Natural killer cell (primary cell): ENCODE results near the gene RFESD. TPM values are rescaled to one million over a fixed set of nuclear protein-coding genes. Genes with fewer than 3 reads are reported as not detected.

Experiments
- ATAC-seq, 3 donors: fragments of 150-1000 bp in 2 of 3; fragments of 200-7000 bp in 1 of 3; cut with Tn5 transposase; 1 replicate in 1 of 3; 2 replicates in 2 of 3; pipeline ENCODE4 v1.10.0; 2021; ENCODE audit warnings: mild to moderate bottlenecking in 2 of 3, moderate library complexity in 2 of 3
- DNase-seq, 2 donors: peaks; one replicate each; pipeline versions ENCODE4 v3.0.0 to v3.0.0-alpha.2; 2013 to 2021; ENCODE audit warnings: mixed read lengths in 1 of 2
- H3K27ac ChIP-seq: one replicate; pipeline ENCODE4 v1.5.1; 2013; ENCODE audit warnings: mild to moderate bottlenecking, low read length
- H3K27me3 ChIP-seq: one replicate; pipeline ENCODE4 v1.6.1; 2013; ENCODE audit warnings: low read length; ENCODE audit not compliant: control insufficient read depth, insufficient read depth
- H3K36me3 ChIP-seq: one replicate; pipeline ENCODE4 v1.6.1; 2013; ENCODE audit warnings: low read length; ENCODE audit not compliant: control insufficient read depth, insufficient read depth
- H3K4me1 ChIP-seq: one replicate; pipeline ENCODE4 v1.6.1; 2013; ENCODE audit warnings: low read length; ENCODE audit not compliant: control insufficient read depth, insufficient read depth
- H3K4me3 ChIP-seq: one replicate; pipeline ENCODE4 v1.5.1; 2013; ENCODE audit warnings: low read length
- H3K9me3 ChIP-seq: one replicate; pipeline ENCODE4 v1.6.1; 2013; ENCODE audit warnings: low read length; ENCODE audit not compliant: control insufficient read depth, insufficient read depth
- H3K27ac Mint-ChIP-seq, 2 donors: one replicate each; pipeline ENCODE4 v1.8.0; 2022; ENCODE audit warnings: mild to moderate bottlenecking in 2 of 2, mixed read lengths in 2 of 2, moderate library complexity in 1 of 2
- H3K27me3 Mint-ChIP-seq, 2 donors: one replicate each; pipeline ENCODE4 v1.8.0; 2022; ENCODE audit warnings: low read depth in 2 of 2, mixed read lengths in 2 of 2
- H3K36me3 Mint-ChIP-seq: one replicate; pipeline ENCODE4 v1.8.0; 2022; ENCODE audit warnings: mixed read lengths
- H3K4me1 Mint-ChIP-seq, 2 donors: one replicate each; pipeline ENCODE4 v1.8.0; 2022; ENCODE audit warnings: mixed read lengths in 2 of 2
- H3K4me3 Mint-ChIP-seq: one replicate; pipeline ENCODE4 v1.8.0; 2022; ENCODE audit warnings: mild to moderate bottlenecking, moderate library complexity, mixed read lengths
- H3K9me3 Mint-ChIP-seq, 2 donors: one replicate each; pipeline ENCODE4 v1.8.0; 2022; ENCODE audit warnings: mixed read lengths in 2 of 2
- WGBS: methylation state at CpG from one replicate; pipeline ENCODE4 v1.1.7; 2013; ENCODE audit warnings: missing lambda C conversion rate; ENCODE audit not compliant: insufficient coverage; 5-methylcytosine and 5-hydroxymethylcytosine counted together
- intact Hi-C: fragments of 100-400 bp; cut with micrococcal nuclease; formaldehyde crosslinking; loops from one replicate; pipeline ENCODE4 v1.14.2; 2022
- total RNA-seq, 4 donors: library from RNA; stranded (reverse); fragments of 120-200 nt in 1 of 4; gene quantifications; one replicate each; pipeline versions ENCODE4 v1.2.3 to v1.2.4, GENCODE V29; 2013 to 2022
- TF ChIP-seq, protein P1 (sequence below): fragments of 200-600 bp; IDR thresholded peaks from one replicate; pipeline ENCODE4 v1.8.0; 2022; ENCODE audit warnings: antibody characterized with exemption

Gene RFESD
- total RNA-seq, 3 donors from 2014 or later (not counting 1 experiment from before 2014, with no cell fraction given) = 0.96 to 1.5 (median 1.4) TPM

DNA sequence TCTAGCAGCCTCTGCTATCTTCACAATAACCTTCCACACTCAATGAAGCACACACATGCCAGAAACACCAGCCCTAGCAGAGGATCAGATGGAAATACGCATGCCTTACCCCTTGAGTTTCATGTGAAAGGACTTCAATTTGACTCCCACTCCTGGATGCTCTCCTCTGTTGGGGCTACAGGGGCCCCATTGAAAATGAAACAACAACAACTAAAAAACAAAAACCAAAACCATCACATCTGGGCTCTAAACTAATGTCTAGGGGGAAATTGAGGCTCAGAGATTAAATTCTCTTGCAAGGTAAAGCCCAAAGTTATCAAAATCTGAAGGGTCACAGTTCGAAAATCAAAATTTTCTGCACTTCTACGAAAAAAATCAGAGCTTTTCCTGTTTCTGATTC is 7.9 kb upstream of the RFESD start:
- ATAC-seq (no peak), DNase-seq (no peak)
- Mint-ChIP-seq H3K9me3 (no peaks in the 10 kb centered on the region), H3K27me3 (peaks cover 8 to 10% of the 10 kb centered on the region in 2 donors), H3K36me3 (no peaks in the 10 kb centered on the region), H3K4me1 (no peaks in the 10 kb centered on the region), H3K27ac (no peak overlapping the region), H3K4me3 (no peak overlapping the region)
- Histone ChIP-seq H3K27ac (no peak overlapping the region), H3K9me3 (no peaks in the 10 kb centered on the region), H3K36me3 (no peaks in the 10 kb centered on the region), H3K4me3 (no peak overlapping the region), H3K27me3 (no peaks in the 10 kb centered on the region), H3K4me1 (no peaks in the 10 kb centered on the region)
- TF ChIP-seq, protein P1, sequence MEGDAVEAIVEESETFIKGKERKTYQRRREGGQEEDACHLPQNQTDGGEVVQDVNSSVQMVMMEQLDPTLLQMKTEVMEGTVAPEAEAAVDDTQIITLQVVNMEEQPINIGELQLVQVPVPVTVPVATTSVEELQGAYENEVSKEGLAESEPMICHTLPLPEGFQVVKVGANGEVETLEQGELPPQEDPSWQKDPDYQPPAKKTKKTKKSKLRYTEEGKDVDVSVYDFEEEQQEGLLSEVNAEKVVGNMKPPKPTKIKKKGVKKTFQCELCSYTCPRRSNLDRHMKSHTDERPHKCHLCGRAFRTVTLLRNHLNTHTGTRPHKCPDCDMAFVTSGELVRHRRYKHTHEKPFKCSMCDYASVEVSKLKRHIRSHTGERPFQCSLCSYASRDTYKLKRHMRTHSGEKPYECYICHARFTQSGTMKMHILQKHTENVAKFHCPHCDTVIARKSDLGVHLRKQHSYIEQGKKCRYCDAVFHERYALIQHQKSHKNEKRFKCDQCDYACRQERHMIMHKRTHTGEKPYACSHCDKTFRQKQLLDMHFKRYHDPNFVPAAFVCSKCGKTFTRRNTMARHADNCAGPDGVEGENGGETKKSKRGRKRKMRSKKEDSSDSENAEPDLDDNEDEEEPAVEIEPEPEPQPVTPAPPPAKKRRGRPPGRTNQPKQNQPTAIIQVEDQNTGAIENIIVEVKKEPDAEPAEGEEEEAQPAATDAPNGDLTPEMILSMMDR = no peak
- 60% methylated on average over 3 of the region's 3 CpGs for WGBS
- intact Hi-C loops = no loop called here

DNA sequence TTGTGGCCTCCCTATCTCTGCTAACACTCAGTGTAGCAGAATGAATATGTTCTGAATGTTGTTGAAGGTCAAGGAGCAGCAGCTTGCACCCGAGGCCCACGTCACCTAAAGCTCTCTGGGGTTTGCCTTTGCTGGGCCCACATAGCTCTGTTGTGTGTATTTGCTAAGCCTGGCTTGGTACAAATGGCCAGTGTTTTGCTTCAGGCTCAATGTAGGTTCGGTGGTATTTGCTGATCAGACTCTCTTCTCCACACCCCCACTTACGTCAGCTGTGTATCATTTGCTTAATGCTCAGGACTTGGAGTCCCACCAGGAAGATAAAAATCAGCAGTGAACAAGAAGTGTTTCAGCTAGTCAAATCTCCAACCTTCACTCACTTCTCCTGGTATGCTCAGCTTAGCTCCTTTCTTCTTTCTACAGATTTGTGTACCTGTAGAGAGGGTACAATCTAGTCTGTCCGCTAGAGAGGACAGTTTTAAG is 4.8 kb upstream of the RFESD start:
- ATAC-seq = no peak
- Mint-ChIP-seq H3K27ac (no peak overlapping the region), H3K27me3 (peaks cover 6 to 10% of the 10 kb centered on the region in 2 donors), H3K36me3 (no peaks in the 10 kb centered on the region), H3K9me3 (no peaks in the 10 kb centered on the region), H3K4me1 (peaks cover 8 to 12% of the 10 kb centered on the region in 2 donors), H3K4me3 (no peak overlapping the region)
- WGBS = 88% methylated on average over 5 of the region's 5 CpGs
- H3K4me3 ChIP-seq = no peak overlapping the region
- intact Hi-C loops = loop anchor here (5.0 kb wide), 2 partner anchors 206 to 321 kb away; partner anchors contain the start of gene ELL2
- no peak overlapping the region for H3K27ac ChIP-seq
- TF ChIP-seq, protein P1 = no peak
- H3K27me3 ChIP-seq = no peaks in the 10 kb centered on the region
- peaks cover 9% of the 10 kb centered on the region for H3K4me1 ChIP-seq
- no peaks in the 10 kb centered on the region for H3K36me3 ChIP-seq
- DNase-seq = no peak
- H3K9me3 ChIP-seq = no peaks in the 10 kb centered on the region

DNA sequence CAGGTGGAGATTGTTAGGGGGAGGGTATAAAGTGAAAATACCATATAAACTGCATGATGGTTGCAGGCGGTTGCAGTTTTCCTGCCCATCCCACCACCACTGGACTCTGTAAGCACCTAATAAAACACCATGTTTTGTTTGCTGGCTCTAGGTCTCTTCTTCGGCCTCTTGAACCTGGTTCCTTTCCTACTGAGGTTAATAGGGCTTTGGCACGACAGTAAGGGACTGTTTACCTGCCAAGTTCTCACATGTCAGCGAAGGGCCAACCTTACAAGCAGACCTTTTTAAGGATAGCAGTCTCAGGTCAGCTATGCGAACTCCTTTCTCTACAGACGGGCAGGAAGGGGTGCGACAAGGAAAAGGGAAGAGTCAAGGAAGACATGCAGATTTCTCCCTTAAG is 3.4 kb upstream of the RFESD start:
- intact Hi-C loops = loop anchor here (5.0 kb wide), 2 partner anchors 204 to 319 kb away; partner anchors contain the start of gene ELL2

More for the DNA sequence above, 3.4 kb upstream of the RFESD start:
- no peaks in the 10 kb centered on the region for H3K27me3 ChIP-seq
- no peaks in the 10 kb centered on the region for H3K36me3 ChIP-seq
- ATAC-seq = no peak
- TF ChIP-seq, protein P1 = no peak
- peaks cover 15% of the 10 kb centered on the region for H3K4me1 ChIP-seq
- no peaks in the 10 kb centered on the region for H3K9me3 ChIP-seq
- Mint-ChIP-seq H3K36me3 (no peaks in the 10 kb centered on the region), H3K4me1 (peaks cover 8 to 16% of the 10 kb centered on the region in 2 donors), H3K27me3 (peaks cover 6 to 7% of the 10 kb centered on the region in 2 donors), H3K27ac (no peak overlapping the region), H3K4me3 (no peak overlapping the region), H3K9me3 (no peaks in the 10 kb centered on the region)
- 98% methylated on average over 7 of the region's 7 CpGs for WGBS
- no peak overlapping the region for H3K27ac ChIP-seq
- H3K4me3 ChIP-seq = no peak overlapping the region
- no peak for DNase-seq
